ENCODE measurements around the gene WDR64. TPM values are rescaled to one million over a fixed set of nuclear protein-coding genes. Genes with fewer than 3 reads are reported as not detected.
A peak's percentile ranks its signal among the peaks of the same experiment; 100 is the strongest.

The WDR64 gene
- total RNA-seq, 3 donors from 2014 or later = 0.25 TPM; not detected in 2

- H3K36me3 ChIP-seq (ENCODE audit: low read depth) = no peaks in the 10 kb centered on the region
- TF ChIP-seq, protein P1, sequence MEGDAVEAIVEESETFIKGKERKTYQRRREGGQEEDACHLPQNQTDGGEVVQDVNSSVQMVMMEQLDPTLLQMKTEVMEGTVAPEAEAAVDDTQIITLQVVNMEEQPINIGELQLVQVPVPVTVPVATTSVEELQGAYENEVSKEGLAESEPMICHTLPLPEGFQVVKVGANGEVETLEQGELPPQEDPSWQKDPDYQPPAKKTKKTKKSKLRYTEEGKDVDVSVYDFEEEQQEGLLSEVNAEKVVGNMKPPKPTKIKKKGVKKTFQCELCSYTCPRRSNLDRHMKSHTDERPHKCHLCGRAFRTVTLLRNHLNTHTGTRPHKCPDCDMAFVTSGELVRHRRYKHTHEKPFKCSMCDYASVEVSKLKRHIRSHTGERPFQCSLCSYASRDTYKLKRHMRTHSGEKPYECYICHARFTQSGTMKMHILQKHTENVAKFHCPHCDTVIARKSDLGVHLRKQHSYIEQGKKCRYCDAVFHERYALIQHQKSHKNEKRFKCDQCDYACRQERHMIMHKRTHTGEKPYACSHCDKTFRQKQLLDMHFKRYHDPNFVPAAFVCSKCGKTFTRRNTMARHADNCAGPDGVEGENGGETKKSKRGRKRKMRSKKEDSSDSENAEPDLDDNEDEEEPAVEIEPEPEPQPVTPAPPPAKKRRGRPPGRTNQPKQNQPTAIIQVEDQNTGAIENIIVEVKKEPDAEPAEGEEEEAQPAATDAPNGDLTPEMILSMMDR (IDR thresholded peaks at IDR 0.05) = no peak
- H3K9me3 ChIP-seq = no peaks in the 10 kb centered on the region
- H3K4me3 ChIP-seq = no peak overlapping the region
- DNase-seq (no peak), ATAC-seq (no peak)
- intact Hi-C loops (cut with DNase I, micrococcal nuclease) = no loop called here
- H3K4me1 ChIP-seq (ENCODE audit: low read depth) = peaks cover 15% of the 10 kb centered on the region
Measured at GRCh38 chr1:241608379-241609033, 43.6 kb upstream of the WDR64 start.

- H3K4me3 ChIP-seq = no peak overlapping the region
- DNase-seq = peak in 2 of 3 donors; percentile 41 to 74
- peak; percentile 87 for ATAC-seq
- intact Hi-C loops (cut with DNase I, micrococcal nuclease) = loop anchor here (5.0 to 10.0 kb wide), 2 partner anchors 75 to 222 kb away; partner anchors contain the start of gene KMO (in 1 of the 2)
- TF ChIP-seq, protein P1 (IDR thresholded peaks at IDR 0.05) = no peak
- no peaks in the 10 kb centered on the region for H3K36me3 ChIP-seq (ENCODE audit: low read depth)
- H3K4me1 ChIP-seq (ENCODE audit: low read depth) = peaks cover 20% of the 10 kb centered on the region
- no peaks in the 10 kb centered on the region for H3K9me3 ChIP-seq
Measured at GRCh38 chr1:241610056-241610815, 41.8 kb upstream of the WDR64 start.

DNA sequence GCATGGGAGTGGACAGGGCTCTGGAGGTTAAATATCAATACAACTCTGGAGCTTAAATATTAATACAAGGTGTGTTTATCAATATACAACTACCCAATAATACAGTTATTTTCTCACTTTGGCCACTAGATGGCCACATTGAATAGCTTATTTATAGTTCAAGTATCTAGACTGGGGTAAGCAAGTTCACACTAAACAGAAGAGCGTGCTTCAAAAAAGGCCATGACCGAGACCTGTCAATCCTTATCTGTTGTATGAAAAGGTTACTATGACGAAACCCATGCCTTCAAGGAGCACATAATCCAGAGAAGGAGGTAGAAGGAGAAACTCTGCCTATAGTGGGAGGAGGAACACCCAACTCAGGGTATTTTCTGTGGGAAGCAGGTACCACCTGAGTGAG is 41.0 kb upstream of the WDR64 start:
- TF ChIP-seq, protein P1 (IDR thresholded peaks at IDR 0.05) = no peak
- peak; percentile 69 for ATAC-seq
- no peaks in the 10 kb centered on the region for H3K9me3 ChIP-seq
- peak in 1 of 3 donors; percentile 29 for DNase-seq
- no peaks in the 10 kb centered on the region for H3K36me3 ChIP-seq (ENCODE audit: low read depth)
- H3K4me1 ChIP-seq (ENCODE audit: low read depth) = peaks cover 22% of the 10 kb centered on the region
- no peak overlapping the region for H3K4me3 ChIP-seq
- intact Hi-C loops (cut with DNase I, micrococcal nuclease) = loop anchor here (5.0 to 10.0 kb wide), 2 partner anchors 76 to 221 kb away; partner anchors contain the start of gene KMO (in 1 of the 2)

- Histone ChIP-seq H3K4me3 (no peak overlapping the region), H3K36me3 (ENCODE audit: low read depth) (no peaks in the 10 kb centered on the region), H3K4me1 (ENCODE audit: low read depth) (peaks cover 22% of the 10 kb centered on the region), H3K9me3 (no peaks in the 10 kb centered on the region)
- DNase-seq (no peak), ATAC-seq (no peak)
- TF ChIP-seq, protein P1 (IDR thresholded peaks at IDR 0.05) = no peak
- intact Hi-C loops (cut with DNase I, micrococcal nuclease) = loop anchor here (5.0 to 10.0 kb wide), 2 partner anchors 77 to 221 kb away; partner anchors contain the start of gene KMO (in 1 of the 2)
Measured at GRCh38 chr1:241611736-241612135, 40.3 kb upstream of the WDR64 start.

DNA sequence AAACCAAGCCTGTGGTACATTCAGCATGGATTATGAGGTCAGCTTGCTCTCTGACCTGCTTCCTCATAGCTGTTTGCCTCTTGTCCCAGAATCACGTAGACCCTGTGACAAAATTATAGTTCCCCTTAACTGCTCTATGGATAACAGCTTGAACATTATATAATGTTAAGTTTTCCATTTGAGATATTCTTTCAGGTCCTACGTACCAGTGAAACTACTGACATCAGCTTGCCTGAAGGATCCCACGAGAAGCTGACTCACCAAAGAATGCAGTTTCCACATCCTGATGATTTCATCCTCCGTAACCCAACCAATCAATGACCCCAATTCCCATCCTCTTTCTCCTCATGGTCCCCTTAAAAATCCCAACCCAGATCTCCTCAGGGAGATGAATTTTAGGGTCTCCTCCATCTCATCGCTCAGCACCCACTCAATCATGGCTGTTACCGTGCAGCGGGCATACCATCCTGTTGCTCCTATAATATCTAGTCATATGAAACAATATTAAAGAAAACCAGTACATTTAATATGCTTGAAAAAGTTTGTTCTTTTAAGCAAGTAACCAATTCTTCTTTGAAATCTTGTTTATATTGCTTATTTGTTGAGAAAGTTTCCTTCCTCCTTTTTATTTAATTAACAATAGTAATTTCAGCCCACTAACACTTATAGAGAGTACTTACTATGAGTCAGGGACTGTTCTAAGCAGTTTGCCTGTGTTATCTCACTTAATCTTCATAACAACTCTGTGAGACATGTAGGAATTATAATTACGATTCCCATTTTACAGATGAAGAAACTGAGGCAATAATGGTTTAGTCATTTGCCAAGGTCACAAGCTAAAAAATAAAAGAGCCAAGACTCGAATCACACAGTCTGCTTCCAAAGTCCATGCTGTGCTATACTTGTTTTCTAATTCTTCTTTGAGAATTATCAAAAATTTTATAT is 39.3 kb upstream of the WDR64 start:
- TF ChIP-seq, protein P1 (IDR thresholded peaks at IDR 0.05) = no peak
- Histone ChIP-seq H3K4me1 (ENCODE audit: low read depth) (peaks cover 22% of the 10 kb centered on the region), H3K36me3 (ENCODE audit: low read depth) (no peaks in the 10 kb centered on the region), H3K9me3 (no peaks in the 10 kb centered on the region), H3K4me3 (no peak overlapping the region)
- ATAC-seq (no peak), DNase-seq (no peak)
- intact Hi-C loops (cut with DNase I, micrococcal nuclease) = loop anchor here (5.0 to 10.0 kb wide), 2 partner anchors 78 to 219 kb away; partner anchors contain the start of gene KMO (in 1 of the 2)

Data from mucosa of descending colon (tissue), 3 donors.